Stimulated activated CD8-positive, alpha-beta memory T cell treated with anti-CD3 and anti-CD28 coated beads, Interleukin-15, amount 100 ng/mL, for 4 hours (primary cell): Measurements from ENCODE around the gene CEBPA.

Experiments used
- DNase-seq, 2 donors: peaks; one replicate each; pipeline ENCODE4 v3.0.0-alpha.2; 2020; ENCODE audit warnings: low read depth in 2 of 2

The CEBPA gene

DNA sequence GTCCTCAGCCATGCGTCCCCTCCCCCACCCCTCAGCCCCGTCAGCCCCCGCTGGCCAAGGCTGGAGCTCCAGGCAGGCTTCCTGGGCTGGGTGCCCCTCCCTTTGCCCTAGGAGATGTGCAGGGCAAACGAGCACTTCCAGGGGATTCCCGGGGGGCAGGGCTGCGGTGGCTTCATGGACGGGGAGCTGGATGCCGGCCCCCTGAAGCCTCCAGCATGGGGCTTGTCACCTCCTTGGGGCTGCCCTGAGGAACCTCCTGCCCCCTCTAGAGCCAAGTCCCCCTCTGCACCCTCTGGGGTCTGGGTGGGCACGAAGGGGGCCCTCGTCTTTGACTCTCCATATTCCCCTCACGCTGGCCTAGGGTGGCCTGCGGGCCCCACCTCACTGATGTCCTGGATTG is 51.3 kb downstream of the CEBPA start:
- no peak for DNase-seq

DNA sequence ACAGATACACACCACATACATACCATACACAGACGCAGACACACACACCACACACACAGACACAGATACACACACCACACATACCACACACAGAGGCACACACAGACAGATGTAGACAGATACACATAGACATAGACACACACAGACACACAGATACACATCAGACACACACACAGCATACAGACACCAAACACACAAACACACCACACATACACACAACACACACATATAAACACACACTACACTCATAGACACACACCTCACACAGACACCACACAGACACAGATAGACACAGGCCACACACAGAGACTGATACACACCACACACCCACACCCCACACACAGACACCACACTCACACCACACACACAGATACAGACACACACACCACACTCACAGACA is 51.8 kb downstream of the CEBPA start:
- DNase-seq: no peak
